Heart right ventricle (tissue), 16 donors: ENCODE measurements around the gene AFF2. TPM values are rescaled to one million over a fixed set of nuclear protein-coding genes. Genes with fewer than 3 reads are reported as not detected.

Experiments used
- ATAC-seq, 8 donors: fragments of 200-7000 bp; cut with Tn5 transposase; one replicate each; pipeline ENCODE4 v1.9.1; 2020; ENCODE audit warnings: mild to moderate bottlenecking in 8 of 8, moderate library complexity in 8 of 8, moderate number of reproducible peaks in 1 of 8
- DNase-seq, 2 donors: peaks; one replicate each; pipeline ENCODE4 v3.0.0-alpha.2; 2020
- H3K27ac ChIP-seq, 10 donors: fragments of 200-600 bp; sonication (generic) in 2 of 10; one replicate each; pipeline versions ENCODE4 v1.5.0 to v1.8.0; 2020 to 2022; ENCODE audit warnings: mild to moderate bottlenecking in 3 of 10
- H3K27me3 ChIP-seq, 7 donors: fragments of 200-600 bp; one replicate each; pipeline ENCODE4 v1.8.0; 2021 to 2022; ENCODE audit warnings: mild to moderate bottlenecking in 2 of 7
- H3K36me3 ChIP-seq, 9 donors: fragments of 200-600 bp; sonication (generic) in 1 of 9; one replicate each; pipeline versions ENCODE4 v1.5.0 to v1.8.0; 2020 to 2022; ENCODE audit warnings: mild to moderate bottlenecking in 2 of 9
- H3K4me1 ChIP-seq, 9 donors: fragments of 200-600 bp; sonication (generic) in 1 of 9; one replicate each; pipeline versions ENCODE4 v1.5.0 to v1.8.0; 2020 to 2022; ENCODE audit warnings: mild to moderate bottlenecking in 4 of 9
- H3K4me3 ChIP-seq, 10 donors: fragments of 200-600 bp; sonication (generic) in 2 of 10; one replicate each; pipeline versions ENCODE4 v1.5.0 to v1.8.0; 2020 to 2022; ENCODE audit warnings: mild to moderate bottlenecking in 7 of 10, moderate library complexity in 2 of 10
- H3K9me3 ChIP-seq, 11 donors: fragments of 200-600 bp in 10 of 11; sonication (generic) in 2 of 11; one replicate each; pipeline versions ENCODE4 v1.5.0 to v1.8.0; 2013 to 2022; ENCODE audit warnings: mild to moderate bottlenecking in 2 of 11, control low read depth in 1 of 11, moderate library complexity in 1 of 11
- WGBS, 2 donors: extraction: QIAGEN DNeasy Blood & Tissue Kit; methylation state at CpG; one replicate each; pipeline ENCODE4 v1.1.7; 2013; ENCODE audit warnings: inconsistent platforms in 1 of 2; 5-methylcytosine and 5-hydroxymethylcytosine counted together
- intact Hi-C, 10 donors: fragments of 100-400 bp; cut with DNase I; formaldehyde crosslinking; loops; one replicate each; pipeline versions ENCODE4 v1.11.1 to v1.14.2; 2022
- polyA plus RNA-seq, 2 donors: library from polyadenylated mRNA; stranded (reverse); fragments of 200-250 nt; gene quantifications; one replicate each; pipeline ENCODE4 v1.2.3, GENCODE V29; 2013
- total RNA-seq, 10 donors: library from RNA; stranded (reverse); fragmentation: NEBNext Ultra II Directional in 3 of 10; extraction: Animal tissue kit (Norgen Biotek cat#: 25700) in 3 of 10; gene quantifications; one replicate each; pipeline versions ENCODE4 v1.2.1 to v1.2.4, GENCODE V29; 2021 to 2023
- TF ChIP-seq, protein P1 (sequence below), 9 donors: fragments of 200-600 bp; sonication (generic) in 2 of 9; IDR thresholded peaks; one replicate each; pipeline versions ENCODE4 v1.5.0 to v1.8.0; 2021 to 2022; ENCODE audit warnings: antibody characterized with exemption in 9 of 9, mild to moderate bottlenecking in 5 of 9, moderate library complexity in 1 of 9
- donor health status: Arrhythmogenic right ventricular cardiomyopathy.
- donor health status: ischemic (EF 13 %, LVEDD 7.1; RV severe dilation, severe dysfunction).
- donor health status: healthy with polysubstance abuse.
- donor health status: DM: no; HTN: yes; CAD: no.
- donor health status: DM: no; HTN: no; CAD: no.
- donor health status: ischemic (EF 25% LVEDD 6.9; RV normal size, moderate dysfunction).
- donor health status: ischemic (EF 25% LVEDD 5.7; RV mildly dilated, moderate dysfunction).
- donor health status: healthy.
- donor health status: DM: yes; HTN: yes; CAD: no.
- donor health status: Ischemic cardiomyopathy.
- donor health status: ischemic (EF 35%, LVEDD 5.7; RV mildly dilated, moderate dysfunction).
- donor health status: nonischemic (EF 11% LVEDD 7.7; RV severe dilation, severe dysfunction).
- donor health status: DM: yes; HTN: yes; CAD: no.
- donor health status: PGD.
- donor health status: ischemic (EF 29% LVEDD 5.4; RV normal size, mild dysfunction).
- donor health status: nonischemic (EF 23%, LVEDD 6.1; RV moderate dilation, normal function).

The AFF2 gene
- total and polyA plus RNA-seq, 12 donors, result 0.01 to 0.59 (median 0.20) TPM; not detected in 2

DNA sequence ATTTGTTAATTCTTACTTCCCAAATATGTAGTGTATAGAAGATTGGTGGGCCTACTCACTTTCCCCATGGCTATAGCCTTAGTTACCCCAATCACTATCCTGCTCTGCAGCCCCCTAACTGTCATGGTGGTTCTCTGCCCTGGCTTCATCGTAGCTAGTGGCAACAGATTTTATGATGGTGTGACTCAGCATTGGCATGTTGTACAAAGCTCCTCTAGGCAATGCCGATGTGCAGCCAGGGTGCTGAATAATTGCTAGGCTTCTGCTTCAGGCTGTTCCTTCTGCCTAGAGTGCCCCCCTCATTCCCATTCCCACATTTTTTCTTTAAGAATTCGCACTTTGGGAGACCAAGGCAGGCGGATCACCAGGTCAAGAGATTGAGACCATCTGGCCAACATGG lies 35.2 kb downstream of the AFF2 start:
- DNase-seq, result no peak
- H3K27ac ChIP-seq, result no peak overlapping the region
- no peak overlapping the region for H3K4me3 ChIP-seq
- intact Hi-C loops, result no loop called here
- no peaks in the 10 kb centered on the region for H3K36me3 ChIP-seq
- no peaks in the 10 kb centered on the region for H3K4me1 ChIP-seq
- H3K27me3 ChIP-seq, result no peaks in the 10 kb centered on the region
- WGBS, 2 donors, result 88 to 91% methylated on average over 4 of the region's 4 CpGs
- no peak for ATAC-seq
- no peaks in the 10 kb centered on the region for H3K9me3 ChIP-seq
- TF ChIP-seq, protein P1, sequence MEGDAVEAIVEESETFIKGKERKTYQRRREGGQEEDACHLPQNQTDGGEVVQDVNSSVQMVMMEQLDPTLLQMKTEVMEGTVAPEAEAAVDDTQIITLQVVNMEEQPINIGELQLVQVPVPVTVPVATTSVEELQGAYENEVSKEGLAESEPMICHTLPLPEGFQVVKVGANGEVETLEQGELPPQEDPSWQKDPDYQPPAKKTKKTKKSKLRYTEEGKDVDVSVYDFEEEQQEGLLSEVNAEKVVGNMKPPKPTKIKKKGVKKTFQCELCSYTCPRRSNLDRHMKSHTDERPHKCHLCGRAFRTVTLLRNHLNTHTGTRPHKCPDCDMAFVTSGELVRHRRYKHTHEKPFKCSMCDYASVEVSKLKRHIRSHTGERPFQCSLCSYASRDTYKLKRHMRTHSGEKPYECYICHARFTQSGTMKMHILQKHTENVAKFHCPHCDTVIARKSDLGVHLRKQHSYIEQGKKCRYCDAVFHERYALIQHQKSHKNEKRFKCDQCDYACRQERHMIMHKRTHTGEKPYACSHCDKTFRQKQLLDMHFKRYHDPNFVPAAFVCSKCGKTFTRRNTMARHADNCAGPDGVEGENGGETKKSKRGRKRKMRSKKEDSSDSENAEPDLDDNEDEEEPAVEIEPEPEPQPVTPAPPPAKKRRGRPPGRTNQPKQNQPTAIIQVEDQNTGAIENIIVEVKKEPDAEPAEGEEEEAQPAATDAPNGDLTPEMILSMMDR (IDR thresholded peaks at IDR 0.05), result no peak

GRCh38 chrX:148536961-148537360 lies 36.5 kb downstream of the AFF2 start:
- H3K4me1 ChIP-seq, result no peaks in the 10 kb centered on the region

GRCh38 chrX:148537556-148538182 lies 37.3 kb downstream of the AFF2 start:
- no peaks in the 10 kb centered on the region for H3K27me3 ChIP-seq
- no peak for ATAC-seq
- WGBS, 2 donors, result 55 to 58% methylated on average over 14 to 15 of the region's 15 CpGs

More at GRCh38 chrX:148536961-148537360, 36.5 kb downstream of the AFF2 start:
- intact Hi-C loops, result no loop called here
- H3K27me3 ChIP-seq, result no peaks in the 10 kb centered on the region
- ATAC-seq, result no peak
- 91 to 100% methylated on average over 1 of the region's 1 CpG for WGBS, 2 donors
- no peak overlapping the region for H3K27ac ChIP-seq
- DNase-seq, result no peak
- TF ChIP-seq, protein P1 (IDR thresholded peaks at IDR 0.05), result no peak
- H3K4me3 ChIP-seq, result no peak overlapping the region
- H3K36me3 ChIP-seq, result no peaks in the 10 kb centered on the region
- no peaks in the 10 kb centered on the region for H3K9me3 ChIP-seq

DNA sequence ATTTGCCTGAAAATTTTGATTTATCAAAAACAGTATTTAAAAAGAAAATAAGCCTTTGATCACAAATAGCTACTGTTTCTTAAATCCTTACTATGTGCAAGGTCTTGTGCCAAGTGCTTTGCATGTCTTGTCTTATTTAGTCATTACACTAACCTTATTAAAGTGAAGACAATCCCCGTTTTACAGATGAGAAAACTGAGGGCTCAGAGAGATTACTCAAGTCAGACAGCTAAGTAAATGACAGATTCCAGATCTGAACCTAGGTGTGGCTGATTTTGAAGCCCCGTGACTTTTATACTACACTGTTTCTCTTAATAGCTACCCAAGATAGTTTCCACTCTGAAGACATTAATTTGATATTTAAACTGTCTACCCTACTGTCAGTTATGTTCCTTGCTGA lies 38.2 kb downstream of the AFF2 start:
- no peak for ATAC-seq
- no peaks in the 10 kb centered on the region for H3K9me3 ChIP-seq
- no peak overlapping the region for H3K27ac ChIP-seq
- no peaks in the 10 kb centered on the region for H3K36me3 ChIP-seq
- H3K4me1 ChIP-seq, result no peaks in the 10 kb centered on the region
- DNase-seq, result no peak
- no peak overlapping the region for H3K4me3 ChIP-seq
- intact Hi-C loops, result no loop called here
- TF ChIP-seq, protein P1 (IDR thresholded peaks at IDR 0.05), result no peak
- WGBS, 2 donors, result 71 to 85% methylated on average over 2 of the region's 2 CpGs
- no peaks in the 10 kb centered on the region for H3K27me3 ChIP-seq

More at GRCh38 chrX:148537556-148538182, 37.3 kb downstream of the AFF2 start:
- intact Hi-C loops, result no loop called here
- H3K4me3 ChIP-seq, result no peak overlapping the region
- H3K27ac ChIP-seq, result no peak overlapping the region
- TF ChIP-seq, protein P1 (IDR thresholded peaks at IDR 0.05), result no peak
- H3K4me1 ChIP-seq, result no peaks in the 10 kb centered on the region
- no peaks in the 10 kb centered on the region for H3K9me3 ChIP-seq
- no peaks in the 10 kb centered on the region for H3K36me3 ChIP-seq
- DNase-seq, result no peak
